Testis (tissue), 2 donors: Measurements from ENCODE around the gene CLPTM1L.

ENCODE experiments used
- POLR2A ChIP-seq: fragments of 450-650 bp; IDR thresholded peaks from one replicate; pipeline ENCODE4 v1.6.1; 2017; ENCODE audit warnings: antibody characterized with exemption, mild to moderate bottlenecking, moderate library complexity
- TF ChIP-seq, protein P1 (sequence below), 3 experiments: fragments of 450-650 bp in 2 of 3; fragments of 200-600 bp in 1 of 3; sonication (generic) in 1 of 3; IDR thresholded peaks; one replicate each; pipeline ENCODE4 v1.5.1; 2016 to 2019; ENCODE audit warnings: antibody characterized with exemption in 3 of 3, mild to moderate bottlenecking in 2 of 3, moderate library complexity in 1 of 3

DNA sequence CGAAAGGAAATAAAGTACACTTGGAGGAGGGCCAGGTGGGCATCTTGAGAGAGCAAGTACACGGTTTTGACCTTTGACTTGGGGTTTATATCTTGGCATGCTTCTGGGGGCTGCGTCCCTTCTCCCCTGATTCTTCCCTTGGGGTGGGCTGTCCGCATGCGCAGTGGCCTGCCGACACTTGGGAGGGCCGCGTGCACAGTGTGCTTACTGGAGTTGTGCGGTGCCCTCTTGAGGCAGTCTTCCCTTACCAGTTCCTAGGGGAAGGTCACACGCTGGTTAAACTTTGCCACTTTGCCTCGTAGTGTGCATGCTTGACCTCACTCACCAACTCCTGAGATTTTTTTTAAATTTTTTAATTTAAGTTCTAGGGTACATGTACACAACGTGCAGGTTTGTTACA, 4.3 kb upstream of the CLPTM1L start:
- TF ChIP-seq, protein P1, sequence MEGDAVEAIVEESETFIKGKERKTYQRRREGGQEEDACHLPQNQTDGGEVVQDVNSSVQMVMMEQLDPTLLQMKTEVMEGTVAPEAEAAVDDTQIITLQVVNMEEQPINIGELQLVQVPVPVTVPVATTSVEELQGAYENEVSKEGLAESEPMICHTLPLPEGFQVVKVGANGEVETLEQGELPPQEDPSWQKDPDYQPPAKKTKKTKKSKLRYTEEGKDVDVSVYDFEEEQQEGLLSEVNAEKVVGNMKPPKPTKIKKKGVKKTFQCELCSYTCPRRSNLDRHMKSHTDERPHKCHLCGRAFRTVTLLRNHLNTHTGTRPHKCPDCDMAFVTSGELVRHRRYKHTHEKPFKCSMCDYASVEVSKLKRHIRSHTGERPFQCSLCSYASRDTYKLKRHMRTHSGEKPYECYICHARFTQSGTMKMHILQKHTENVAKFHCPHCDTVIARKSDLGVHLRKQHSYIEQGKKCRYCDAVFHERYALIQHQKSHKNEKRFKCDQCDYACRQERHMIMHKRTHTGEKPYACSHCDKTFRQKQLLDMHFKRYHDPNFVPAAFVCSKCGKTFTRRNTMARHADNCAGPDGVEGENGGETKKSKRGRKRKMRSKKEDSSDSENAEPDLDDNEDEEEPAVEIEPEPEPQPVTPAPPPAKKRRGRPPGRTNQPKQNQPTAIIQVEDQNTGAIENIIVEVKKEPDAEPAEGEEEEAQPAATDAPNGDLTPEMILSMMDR (IDR thresholded peaks at IDR 0.05) = no peak
- TF ChIP-seq POLR2A = no peak
